H9 (cell line): Measurements from ENCODE around the gene CHST13. TPM values are rescaled to one million over a fixed set of nuclear protein-coding genes. Genes with fewer than 3 reads are reported as not detected.

ENCODE experiments used
- DNase-seq: peaks from one replicate; pipeline ENCODE4 v3.0.0-alpha.2; 2017
- H2AFZ ChIP-seq: one replicate; pipeline ENCODE4 v1.6.1; 2013; ENCODE audit warnings: mild to moderate bottlenecking, low read length, control low read depth, moderate library complexity
- H2AK5ac ChIP-seq: 2 replicates; pipeline ENCODE4 v1.6.1; 2013; ENCODE audit warnings: low read length, control low read depth, mixed read lengths; ENCODE audit not compliant: insufficient read length
- H2BK120ac ChIP-seq: one replicate; pipeline ENCODE4 v1.6.1; 2013; ENCODE audit warnings: low read depth, mild to moderate bottlenecking, low read length, control low read depth, inconsistent platforms; ENCODE audit not compliant: poor library complexity, severe bottlenecking
- H2BK12ac ChIP-seq: 2 replicates; pipeline ENCODE4 v1.6.1; 2013; ENCODE audit warnings: low read length, control low read depth, mixed read lengths, low read depth; ENCODE audit not compliant: insufficient read length
- H2BK15ac ChIP-seq: 2 replicates; pipeline ENCODE4 v1.6.1; 2013; ENCODE audit warnings: low read depth, low read length, control low read depth
- H2BK20ac ChIP-seq: one replicate; pipeline ENCODE4 v1.6.1; 2013; ENCODE audit warnings: low read depth, mild to moderate bottlenecking, low read length, control low read depth, inconsistent platforms; ENCODE audit not compliant: poor library complexity, severe bottlenecking
- H2BK5ac ChIP-seq: 2 replicates; pipeline ENCODE4 v1.6.1; 2013; ENCODE audit warnings: low read length, control low read depth, mixed read lengths; ENCODE audit not compliant: insufficient read length
- H3K14ac ChIP-seq: 2 replicates; pipeline ENCODE4 v1.6.1; 2013; ENCODE audit warnings: low read length, control low read depth; ENCODE audit not compliant: insufficient read depth
- H3K18ac ChIP-seq: 2 replicates; pipeline ENCODE4 v1.6.1; 2013; ENCODE audit warnings: low read depth, mild to moderate bottlenecking, mixed read lengths, low read length, control low read depth; ENCODE audit not compliant: insufficient read length
- H3K23ac ChIP-seq: 2 replicates; pipeline ENCODE4 v1.6.1; 2013; ENCODE audit warnings: low read length, control low read depth, mixed read lengths, low read depth; ENCODE audit not compliant: insufficient read length
- H3K23me2 ChIP-seq: 2 replicates; pipeline ENCODE4 v1.6.1; 2013; ENCODE audit warnings: low read depth, mild to moderate bottlenecking, mixed read lengths, low read length, control low read depth; ENCODE audit not compliant: insufficient read length, poor library complexity, severe bottlenecking
- H3K27ac ChIP-seq: 2 replicates; pipeline ENCODE4 v1.5.1; 2013; ENCODE audit warnings: low read length, control low read depth, mixed read lengths, low read depth; ENCODE audit not compliant: insufficient read length
- H3K27me3 ChIP-seq: 2 replicates; pipeline ENCODE4 v1.6.1; 2013; ENCODE audit warnings: low read length, control low read depth, inconsistent platforms; ENCODE audit not compliant: insufficient read depth
- H3K4ac ChIP-seq: 2 replicates; pipeline ENCODE4 v1.6.1; 2013; ENCODE audit warnings: low read depth, mild to moderate bottlenecking, control low read depth, inconsistent platforms, low read length, moderate library complexity
- H3K4me1 ChIP-seq: 2 replicates; pipeline ENCODE4 v1.6.1; 2013; ENCODE audit warnings: low read length, control low read depth, inconsistent platforms; ENCODE audit not compliant: insufficient read depth
- H3K4me2 ChIP-seq: 2 replicates; pipeline ENCODE4 v1.6.1; 2013; ENCODE audit warnings: low read length, control low read depth, mixed read lengths; ENCODE audit not compliant: insufficient read length, insufficient read depth
- H3K56ac ChIP-seq: 2 replicates; pipeline ENCODE4 v1.6.1; 2013; ENCODE audit warnings: low read depth, mild to moderate bottlenecking, mixed read lengths, low read length, control low read depth; ENCODE audit not compliant: insufficient read length
- H3K79me1 ChIP-seq: 2 replicates; pipeline ENCODE4 v1.6.1; 2013; ENCODE audit warnings: low read depth, mild to moderate bottlenecking, moderate library complexity, low read length, control low read depth, inconsistent platforms; ENCODE audit not compliant: insufficient read depth, poor library complexity, severe bottlenecking
- H3K79me2 ChIP-seq: 2 replicates; pipeline ENCODE4 v1.6.1; 2013; ENCODE audit warnings: low read length, control low read depth, inconsistent platforms; ENCODE audit not compliant: insufficient read depth
- H3K9ac ChIP-seq: 2 replicates; pipeline ENCODE4 v1.6.1; 2013; ENCODE audit warnings: low read length, control low read depth, mixed read lengths; ENCODE audit not compliant: insufficient read length; ENCODE audit errors: extremely low read depth
- H3K9me3 ChIP-seq: one replicate; pipeline ENCODE4 v1.6.1; 2013; ENCODE audit warnings: low read depth, low read length, inconsistent platforms; ENCODE audit not compliant: control insufficient read depth
- H3T11ph ChIP-seq: one replicate; pipeline ENCODE4 v1.6.1; 2013; ENCODE audit warnings: mild to moderate bottlenecking, low read length, control low read depth, inconsistent platforms
- H4K20me1 ChIP-seq: one replicate; pipeline ENCODE4 v1.6.1; 2013; ENCODE audit not compliant: control insufficient read depth, insufficient read length, insufficient read depth
- H4K5ac ChIP-seq: 2 replicates; pipeline ENCODE4 v1.6.1; 2013; ENCODE audit warnings: low read depth, mild to moderate bottlenecking, mixed read lengths, low read length, control low read depth; ENCODE audit not compliant: insufficient read length
- H4K8ac ChIP-seq: replicated peaks from 2 replicates; pipeline ENCODE4 v1.6.1; 2013; ENCODE audit warnings: low read length, control low read depth, mixed read lengths, low read depth; ENCODE audit not compliant: insufficient read length
- H4K91ac ChIP-seq: 2 replicates; pipeline ENCODE4 v1.6.1; 2013; ENCODE audit warnings: low read depth, mild to moderate bottlenecking, moderate library complexity, mixed read lengths, low read length, control low read depth; ENCODE audit not compliant: insufficient read length
- H3K27ac Mint-ChIP-seq, 3 experiments: 2 replicates in 2 of 3; 3 replicates in 1 of 3; pipeline ENCODE4 v1.8.0; 2020 to 2021; ENCODE audit warnings: mixed read lengths in 3 of 3, mild to moderate bottlenecking in 1 of 3, moderate library complexity in 1 of 3
- H3K27me3 Mint-ChIP-seq: 2 replicates; pipeline ENCODE4 v1.8.0; 2021; ENCODE audit warnings: low read depth, mild to moderate bottlenecking, moderate library complexity, mixed read lengths
- H3K36me3 Mint-ChIP-seq, 3 experiments: 2 replicates in 2 of 3; 3 replicates in 1 of 3; pipeline ENCODE4 v1.8.0; 2020 to 2021; ENCODE audit warnings: low read depth in 3 of 3, mixed read lengths in 3 of 3; ENCODE audit not compliant: insufficient read depth in 1 of 3
- H3K4me1 Mint-ChIP-seq, 2 experiments: 2 replicates each; pipeline ENCODE4 v1.8.0; 2020; ENCODE audit warnings: mixed read lengths in 2 of 2
- H3K4me3 Mint-ChIP-seq, 2 experiments: 2 replicates in 1 of 2; 3 replicates in 1 of 2; pipeline ENCODE4 v1.8.0; 2020 to 2021; ENCODE audit warnings: mild to moderate bottlenecking in 2 of 2, mixed read lengths in 2 of 2, moderate library complexity in 1 of 2
- H3K9me3 Mint-ChIP-seq, 2 experiments: 2 replicates in 1 of 2; 3 replicates in 1 of 2; pipeline ENCODE4 v1.8.0; 2020; ENCODE audit warnings: mild to moderate bottlenecking in 2 of 2, mixed read lengths in 2 of 2, moderate library complexity in 1 of 2
- WGBS: extraction: QIAGEN DNeasy Blood & Tissue Kit; methylation state at CpG from one replicate; pipeline ENCODE4 v1.1.7; 2013; ENCODE audit warnings: missing lambda C conversion rate, low lambda C conversion rate, mixed read lengths; ENCODE audit not compliant: insufficient read length; ENCODE audit errors: extremely low coverage; 5-methylcytosine and 5-hydroxymethylcytosine counted together
- total RNA-seq: library from RNA; stranded (reverse); gene quantifications from 2 replicates; pipeline ENCODE4 v1.2.1, GENCODE V29; 2021
- TF ChIP-seq, protein P1 (sequence below): fragments of 200-600 bp; sonication (generic); conservative IDR thresholded peaks from 3 replicates; pipeline ENCODE4 v1.8.0; 2021; ENCODE audit warnings: antibody characterized with exemption, mild to moderate bottlenecking

CHST13 gene
- total RNA-seq, 1 experiment from 2014 or later: 0.85 TPM

DNA sequence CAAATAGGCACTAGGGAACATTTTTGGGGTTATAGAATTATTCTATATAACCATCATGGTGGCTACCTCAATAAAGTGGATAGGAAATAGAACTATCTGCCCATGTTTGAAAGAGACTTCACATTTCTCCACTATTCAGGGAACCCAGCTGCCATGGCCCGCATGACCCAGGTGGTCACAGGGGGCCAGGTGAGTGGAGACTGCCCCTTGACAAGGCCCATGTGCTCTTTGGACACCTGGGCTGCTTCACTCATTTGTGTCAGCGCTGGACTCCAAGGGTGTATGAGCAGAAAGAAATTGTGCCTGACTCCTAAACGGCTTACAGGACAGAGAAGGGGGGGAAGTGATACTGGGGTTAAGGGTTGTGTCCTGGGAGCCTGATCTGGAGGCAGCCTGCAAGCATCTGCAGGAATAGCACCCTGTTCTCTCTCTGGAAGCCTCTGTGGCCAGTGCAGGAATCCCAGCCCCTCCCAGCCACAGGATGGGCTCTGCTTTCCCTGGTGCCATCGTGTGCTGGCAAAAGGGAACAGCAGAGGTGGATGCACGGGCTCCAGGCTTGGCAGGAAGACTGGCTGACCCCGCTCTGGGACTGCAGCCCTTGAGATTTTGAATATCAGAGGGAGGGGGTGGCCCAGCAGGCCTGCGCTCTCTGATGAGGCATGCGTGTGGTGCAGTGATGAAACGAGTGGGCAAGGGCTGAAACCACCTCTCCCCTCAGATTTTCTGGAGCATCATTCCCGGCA, 43.9 kb downstream of the CHST13 start:
- Histone ChIP-seq H3K56ac (no peak overlapping the region), H2BK12ac (no peak overlapping the region), H3K27me3 (no peaks in the 10 kb centered on the region), H3K23ac (no peak overlapping the region), H3K79me1 (no peaks in the 10 kb centered on the region), H3K9ac (no peak overlapping the region), H4K20me1 (no peaks in the 10 kb centered on the region), H3T11ph (no peak overlapping the region), H4K8ac (no peak overlapping the region), H3K4me1 (no peaks in the 10 kb centered on the region), H2AK5ac (no peak overlapping the region), H3K4me2 (no peak overlapping the region), H3K79me2 (no peaks in the 10 kb centered on the region), H4K5ac (no peak overlapping the region), H2BK120ac (no peak overlapping the region), H4K91ac (no peak overlapping the region), H3K9me3 (no peaks in the 10 kb centered on the region), H2BK5ac (no peak overlapping the region), H3K27ac (no peak overlapping the region), H3K18ac (no peak overlapping the region), H3K14ac (no peak overlapping the region; the same call in 1 of the 2 replicates), H2AFZ (no peak overlapping the region), H3K23me2 (no peaks in the 10 kb centered on the region), H3K4ac (no peak overlapping the region), H2BK20ac (no peak overlapping the region), H2BK15ac (no peak overlapping the region)
- Mint-ChIP-seq H3K4me1 (peaks cover 6 to 7% of the 10 kb centered on the region in 2 experiments; a peak in 2 of 4 replicates), H3K27me3 (peaks cover 2% of the 10 kb centered on the region; the same call in 1 of the 2 replicates), H3K36me3 (no peaks in the 10 kb centered on the region), H3K9me3 (peaks cover 0 to 2% of the 10 kb centered on the region in 2 experiments; a peak in 2 of 5 replicates), H3K4me3 (no peak overlapping the region), H3K27ac (no peak overlapping the region)
- DNase-seq: peak; percentile 40
- TF ChIP-seq, protein P1, sequence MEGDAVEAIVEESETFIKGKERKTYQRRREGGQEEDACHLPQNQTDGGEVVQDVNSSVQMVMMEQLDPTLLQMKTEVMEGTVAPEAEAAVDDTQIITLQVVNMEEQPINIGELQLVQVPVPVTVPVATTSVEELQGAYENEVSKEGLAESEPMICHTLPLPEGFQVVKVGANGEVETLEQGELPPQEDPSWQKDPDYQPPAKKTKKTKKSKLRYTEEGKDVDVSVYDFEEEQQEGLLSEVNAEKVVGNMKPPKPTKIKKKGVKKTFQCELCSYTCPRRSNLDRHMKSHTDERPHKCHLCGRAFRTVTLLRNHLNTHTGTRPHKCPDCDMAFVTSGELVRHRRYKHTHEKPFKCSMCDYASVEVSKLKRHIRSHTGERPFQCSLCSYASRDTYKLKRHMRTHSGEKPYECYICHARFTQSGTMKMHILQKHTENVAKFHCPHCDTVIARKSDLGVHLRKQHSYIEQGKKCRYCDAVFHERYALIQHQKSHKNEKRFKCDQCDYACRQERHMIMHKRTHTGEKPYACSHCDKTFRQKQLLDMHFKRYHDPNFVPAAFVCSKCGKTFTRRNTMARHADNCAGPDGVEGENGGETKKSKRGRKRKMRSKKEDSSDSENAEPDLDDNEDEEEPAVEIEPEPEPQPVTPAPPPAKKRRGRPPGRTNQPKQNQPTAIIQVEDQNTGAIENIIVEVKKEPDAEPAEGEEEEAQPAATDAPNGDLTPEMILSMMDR: peak; percentile 38
- WGBS: no CpG with 5 or more reads among the region's 10 CpGs
